Stimulated activated naive B cell treated with anti-CD40 and anti-IgM and Interleukin-4, amounts not matched to agents 10 μg/mL and 1 μg/mL and 100 μg/mL, for 72 hours (primary cell): Measurements from ENCODE around the gene TLR8.
A peak's percentile ranks its signal among the peaks of the same experiment; 100 is the strongest.

Experiments
- ATAC-seq, 2 donors: fragments of 150-1000 bp; cut with Tn5 transposase; replicated peaks; 2 replicates each; pipeline ENCODE4 v1.10.0; 2021; ENCODE audit warnings: moderate library complexity in 1 of 2
- DNase-seq: peaks from one replicate; pipeline ENCODE4 v3.0.0; 2021
- H3K27ac Mint-ChIP-seq: one replicate; pipeline ENCODE4 v1.8.0; 2022; ENCODE audit warnings: mild to moderate bottlenecking, mixed read lengths
- H3K27me3 Mint-ChIP-seq, 2 donors: one replicate each; pipeline ENCODE4 v1.8.0; 2022; ENCODE audit warnings: mixed read lengths in 2 of 2
- H3K36me3 Mint-ChIP-seq, 2 donors: one replicate each; pipeline ENCODE4 v1.8.0; 2022; ENCODE audit warnings: mixed read lengths in 2 of 2, mild to moderate bottlenecking in 1 of 2
- H3K4me1 Mint-ChIP-seq, 2 donors: one replicate each; pipeline ENCODE4 v1.8.0; 2022; ENCODE audit warnings: mixed read lengths in 2 of 2, mild to moderate bottlenecking in 1 of 2
- H3K4me3 Mint-ChIP-seq, 2 donors: one replicate each; pipeline ENCODE4 v1.8.0; 2022; ENCODE audit warnings: mild to moderate bottlenecking in 2 of 2, mixed read lengths in 2 of 2, moderate library complexity in 1 of 2
- H3K9me3 Mint-ChIP-seq, 2 donors: one replicate each; pipeline ENCODE4 v1.8.0; 2022; ENCODE audit warnings: mixed read lengths in 2 of 2, mild to moderate bottlenecking in 1 of 2

TLR8 gene

DNA sequence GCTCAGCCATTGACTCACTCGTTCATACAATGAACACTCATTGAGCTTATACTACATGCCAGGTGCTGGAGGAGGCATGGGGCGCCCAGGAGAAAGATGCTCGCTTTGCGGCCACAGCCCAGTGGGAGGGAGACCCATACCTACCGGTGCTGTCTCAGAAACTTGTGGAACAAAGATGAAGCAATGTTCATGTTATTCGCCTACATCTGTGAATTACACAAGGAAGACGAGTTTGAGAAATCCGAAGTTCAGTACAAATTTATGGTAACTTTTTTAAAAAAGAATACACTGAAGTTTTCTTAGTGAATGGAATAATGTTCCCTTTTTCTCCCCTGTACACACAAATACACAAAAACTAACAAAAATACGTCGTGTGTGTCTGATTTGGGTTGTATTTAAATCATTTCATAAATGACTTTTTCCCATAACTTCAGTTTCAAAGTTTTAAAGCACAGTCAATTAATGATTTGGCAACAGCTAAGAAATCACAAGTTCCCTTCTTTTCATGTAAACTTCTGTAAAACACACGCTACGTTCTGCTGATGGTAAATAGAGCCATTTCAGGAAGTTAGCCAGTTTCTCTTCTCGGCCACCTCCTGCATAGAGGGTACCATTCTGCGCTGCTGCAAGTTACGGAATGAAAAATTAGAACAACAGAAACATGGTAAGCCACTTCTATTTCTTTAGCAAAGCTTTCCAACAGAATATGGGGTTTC is at the start of gene TLR8:
TSS of gene TLR8 (plus strand) at position 575 of the 716 bp plus-strand sequence. CDS start at position 662, 87 bp downstream.
- Mint-ChIP-seq H3K9me3 (no peaks in the 10 kb centered on the region), H3K4me1 (peaks cover 8 to 17% of the 10 kb centered on the region in 2 donors), H3K4me3 (no peak within 1 kb of the TSS), H3K27me3 (peaks cover 0 to 19% of the 10 kb centered on the region in 2 donors), H3K27ac (no peak within 1 kb of the TSS), H3K36me3 (no peaks in the 10 kb centered on the region)
- ATAC-seq, result no peak
- DNase-seq, result no peak

DNA sequence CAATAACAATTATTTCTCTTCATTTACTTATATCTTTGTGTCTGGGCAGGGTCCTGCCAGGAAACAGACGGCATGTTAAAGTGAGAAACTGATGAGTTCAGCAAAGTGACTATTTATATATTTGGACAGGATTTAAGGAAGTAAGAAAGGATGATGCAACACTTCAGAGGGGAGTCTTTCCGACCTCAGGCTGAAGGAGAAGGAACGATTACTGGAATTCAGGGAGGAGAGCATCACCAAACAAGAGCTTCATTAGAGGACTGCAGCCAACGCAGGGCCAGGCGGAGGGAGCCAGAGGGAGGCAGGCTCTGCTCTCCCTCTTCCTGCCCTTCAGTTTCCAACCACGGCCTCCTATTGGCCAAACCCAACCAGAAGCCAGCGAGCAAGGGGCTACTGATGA is 41.1 kb upstream of the TLR8 start:
- Mint-ChIP-seq H3K27me3 (peaks cover 0 to 7% of the 10 kb centered on the region in 2 donors), H3K36me3 (peaks cover 0 to 12% of the 10 kb centered on the region in 2 donors), H3K4me1 (peaks cover 20 to 26% of the 10 kb centered on the region in 2 donors), H3K4me3 (no peak overlapping the region), H3K27ac (no peak overlapping the region), H3K9me3 (peaks cover 2 to 13% of the 10 kb centered on the region in 2 donors)
- ATAC-seq (no peak), DNase-seq (no peak)

DNA sequence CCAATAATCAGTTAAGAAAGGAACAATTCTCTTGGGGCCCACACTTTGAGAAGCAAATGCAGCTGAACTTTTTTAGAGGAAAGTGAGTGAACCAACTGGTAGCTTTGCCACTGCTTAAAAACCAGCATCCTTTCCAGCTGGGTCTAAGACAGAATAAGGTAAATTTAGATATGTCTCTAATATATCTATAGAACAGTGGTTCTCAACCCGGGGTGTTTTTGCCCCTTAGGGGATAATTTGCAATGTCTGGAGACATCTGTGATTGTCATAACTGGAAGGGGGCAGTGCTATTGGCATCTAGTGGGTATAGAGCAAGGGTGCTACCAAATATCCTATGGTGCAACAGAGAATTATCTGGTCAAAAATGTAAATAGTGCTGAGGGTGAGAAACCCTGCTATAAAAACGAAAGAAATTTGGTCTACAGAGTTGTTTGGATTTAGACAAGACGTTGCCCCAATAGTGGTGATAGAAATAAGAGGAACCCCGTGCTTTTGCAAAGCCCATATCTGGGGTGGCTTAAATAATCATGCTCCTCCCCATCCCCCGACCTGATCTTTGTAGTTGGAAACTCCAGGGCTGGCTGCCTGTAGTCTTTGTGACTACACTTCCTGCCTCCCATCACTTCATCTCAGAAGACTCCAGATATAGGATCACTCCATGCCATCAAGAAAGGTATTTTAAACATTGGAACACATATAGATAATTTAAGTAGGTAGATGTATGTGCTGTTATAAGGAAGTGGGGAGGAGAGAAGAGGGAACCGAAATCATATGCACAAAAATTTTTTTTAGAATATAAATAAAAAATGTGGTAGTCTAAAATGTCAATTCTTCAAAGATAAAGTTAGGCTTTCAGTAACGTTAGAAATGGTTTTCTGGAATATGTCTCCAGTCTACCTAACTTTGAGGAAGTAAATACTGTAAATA is 39.7 kb upstream of the TLR8 start, which contains the start of gene TLR7:
TSS of gene TLR7 (plus strand) at position 622 of the 927 bp plus-strand sequence. CDS start 507 bp downstream, outside the sequence.
- ATAC-seq (peak; percentile 52 to 68), DNase-seq (no peak)
- peaks cover 0 to 12% of the 10 kb centered on the region in 2 donors for H3K36me3 Mint-ChIP-seq
- peak within 1 kb of the TSS; percentile 93 for H3K27ac Mint-ChIP-seq
- peaks cover 2 to 8% of the 10 kb centered on the region in 2 donors for H3K9me3 Mint-ChIP-seq
- peaks cover 0 to 7% of the 10 kb centered on the region in 2 donors for H3K27me3 Mint-ChIP-seq
- peaks cover 23 to 32% of the 10 kb centered on the region in 2 donors for H3K4me1 Mint-ChIP-seq
- H3K4me3 Mint-ChIP-seq, result peak within 1 kb of the TSS; percentile 80 to 84

DNA sequence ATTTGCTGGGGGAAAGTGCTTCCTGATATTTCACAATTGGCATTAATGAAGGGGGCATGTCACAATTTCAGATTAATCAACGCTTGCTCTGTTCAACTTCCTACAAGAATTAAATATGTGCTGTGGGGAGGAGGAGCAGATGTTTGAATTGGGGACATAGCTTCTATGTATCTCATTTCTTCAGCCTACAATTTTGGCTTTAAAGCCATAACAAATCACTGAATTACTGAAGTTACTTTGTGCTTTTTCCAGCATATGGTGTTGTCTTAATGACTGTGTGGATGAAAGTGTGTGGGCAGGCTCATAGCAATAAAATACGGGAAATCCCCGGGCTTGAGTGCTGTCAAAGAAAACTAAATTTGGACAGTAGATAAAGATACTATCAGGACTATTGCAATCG is 38.7 kb upstream of the TLR8 start:
- no peak for DNase-seq
- H3K9me3 Mint-ChIP-seq, result peaks cover 2 to 11% of the 10 kb centered on the region in 2 donors
- ATAC-seq, result peak; percentile 47 to 51
- peaks cover 0 to 17% of the 10 kb centered on the region in 2 donors for H3K36me3 Mint-ChIP-seq
- peaks cover 30 to 41% of the 10 kb centered on the region in 2 donors for H3K4me1 Mint-ChIP-seq
- peak overlapping the region; percentile 76 to 84 for H3K4me3 Mint-ChIP-seq
- H3K27me3 Mint-ChIP-seq, result peaks cover 0 to 12% of the 10 kb centered on the region in 2 donors
- peak overlapping the region; percentile 93 for H3K27ac Mint-ChIP-seq

DNA sequence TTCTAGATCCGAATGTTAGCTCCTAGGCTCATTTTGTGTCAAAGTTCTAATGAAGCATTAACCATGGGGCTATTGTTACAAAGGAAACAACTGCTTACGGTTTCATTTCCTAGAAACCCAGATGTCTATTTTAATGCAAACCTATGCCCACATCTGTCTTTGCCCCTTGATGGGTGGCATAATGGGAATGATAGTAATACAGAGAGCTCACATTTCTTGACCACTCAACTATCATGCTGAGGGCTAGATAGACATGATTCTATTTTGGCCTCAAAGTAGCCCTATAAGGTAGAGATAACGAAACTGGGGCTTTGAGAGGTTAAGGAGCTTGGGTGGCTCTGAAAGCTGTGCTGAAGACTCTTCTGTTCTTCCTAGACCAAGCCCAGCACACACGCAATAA is 37.7 kb upstream of the TLR8 start:
- Mint-ChIP-seq H3K4me1 (peaks cover 35 to 47% of the 10 kb centered on the region in 2 donors), H3K9me3 (peaks cover 0 to 7% of the 10 kb centered on the region in 2 donors), H3K4me3 (peak overlapping the region; percentile 21 to 54), H3K36me3 (peaks cover 4 to 14% of the 10 kb centered on the region in 2 donors), H3K27me3 (peaks cover 0 to 12% of the 10 kb centered on the region in 2 donors), H3K27ac (peak overlapping the region; percentile 93)
- no peak for DNase-seq
- peak; percentile 60 to 63 for ATAC-seq

DNA sequence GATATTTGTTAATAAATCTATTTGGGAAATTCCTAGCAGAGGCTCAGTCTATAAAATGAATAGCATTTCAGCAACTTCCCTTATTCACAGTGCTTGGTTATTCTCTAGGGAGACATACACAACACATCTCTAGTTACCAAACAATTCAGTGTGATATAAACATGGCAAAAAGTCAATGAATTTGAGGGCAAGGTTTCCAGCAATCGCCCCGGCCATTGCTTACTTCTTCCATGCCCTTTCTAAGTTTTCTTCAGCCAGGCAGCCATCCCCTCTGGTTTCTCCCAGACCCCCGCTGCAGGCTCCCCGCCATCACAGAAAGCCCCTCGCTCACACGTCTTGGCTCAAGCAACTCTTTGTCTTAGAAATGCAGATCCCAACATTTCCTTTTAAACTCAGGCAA is 35.2 kb upstream of the TLR8 start:
- Mint-ChIP-seq H3K4me1 (peaks cover 39 to 50% of the 10 kb centered on the region in 2 donors), H3K27ac (peak overlapping the region; percentile 70), H3K4me3 (peak overlapping the region; percentile 39 to 44), H3K36me3 (peaks cover 4 to 19% of the 10 kb centered on the region in 2 donors), H3K9me3 (peaks cover 0 to 7% of the 10 kb centered on the region in 2 donors), H3K27me3 (peaks cover 0 to 14% of the 10 kb centered on the region in 2 donors)
- DNase-seq (no peak), ATAC-seq (no peak)

DNA sequence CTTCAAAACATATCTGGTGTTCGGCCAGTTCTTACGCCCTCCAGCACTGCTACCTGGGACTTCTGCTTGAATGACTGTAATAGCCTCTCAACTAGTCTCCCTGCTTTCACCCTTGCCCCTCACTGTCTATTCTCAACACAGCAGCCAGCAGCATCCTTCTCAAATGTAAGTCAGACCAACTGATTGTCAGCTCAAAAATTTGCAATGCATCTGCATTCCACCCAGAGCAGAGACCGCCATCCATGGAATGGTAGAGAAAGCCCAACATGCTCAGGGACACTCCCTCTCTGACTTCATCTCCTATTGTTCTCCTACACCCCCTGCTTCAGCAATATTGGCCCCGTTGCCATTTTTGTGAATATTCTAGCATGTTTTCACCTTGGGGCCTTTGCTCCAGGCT is 33.7 kb upstream of the TLR8 start:
- ATAC-seq, result no peak
- peaks cover 34 to 44% of the 10 kb centered on the region in 2 donors for H3K4me1 Mint-ChIP-seq
- peaks cover 0 to 14% of the 10 kb centered on the region in 2 donors for H3K27me3 Mint-ChIP-seq
- no peak overlapping the region for H3K27ac Mint-ChIP-seq
- no peak overlapping the region for H3K4me3 Mint-ChIP-seq
- no peak for DNase-seq
- H3K36me3 Mint-ChIP-seq, result peaks cover 4 to 19% of the 10 kb centered on the region in 2 donors
- peaks cover 0 to 7% of the 10 kb centered on the region in 2 donors for H3K9me3 Mint-ChIP-seq

DNA sequence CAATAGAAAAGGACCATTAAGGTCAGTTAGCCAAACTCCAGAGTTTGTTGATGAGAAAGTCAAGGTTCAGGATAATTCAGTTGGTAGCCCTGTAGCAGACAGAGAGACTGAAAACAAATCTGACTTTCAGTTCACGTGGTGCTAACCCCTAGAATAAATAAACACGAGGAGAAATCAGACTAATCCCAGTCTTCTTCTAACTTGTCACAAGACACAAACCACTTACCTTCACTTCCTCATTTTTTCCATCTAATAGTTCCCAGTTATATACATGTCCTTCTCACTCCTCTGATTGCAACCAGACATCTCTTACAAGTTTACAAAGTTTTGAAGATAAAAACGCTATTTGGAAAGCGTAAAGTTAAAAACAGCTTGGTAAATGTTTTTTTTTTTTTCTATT is 31.8 kb upstream of the TLR8 start:
- Mint-ChIP-seq H3K27ac (peak overlapping the region; percentile 48), H3K36me3 (peaks cover 4 to 10% of the 10 kb centered on the region in 2 donors), H3K4me1 (peaks cover 25 to 31% of the 10 kb centered on the region in 2 donors), H3K4me3 (peak overlapping the region; percentile 19 to 31), H3K9me3 (peaks cover 0 to 4% of the 10 kb centered on the region in 2 donors), H3K27me3 (peaks cover 0 to 10% of the 10 kb centered on the region in 2 donors)
- ATAC-seq, result peak; percentile 36 to 48
- DNase-seq, result no peak

DNA sequence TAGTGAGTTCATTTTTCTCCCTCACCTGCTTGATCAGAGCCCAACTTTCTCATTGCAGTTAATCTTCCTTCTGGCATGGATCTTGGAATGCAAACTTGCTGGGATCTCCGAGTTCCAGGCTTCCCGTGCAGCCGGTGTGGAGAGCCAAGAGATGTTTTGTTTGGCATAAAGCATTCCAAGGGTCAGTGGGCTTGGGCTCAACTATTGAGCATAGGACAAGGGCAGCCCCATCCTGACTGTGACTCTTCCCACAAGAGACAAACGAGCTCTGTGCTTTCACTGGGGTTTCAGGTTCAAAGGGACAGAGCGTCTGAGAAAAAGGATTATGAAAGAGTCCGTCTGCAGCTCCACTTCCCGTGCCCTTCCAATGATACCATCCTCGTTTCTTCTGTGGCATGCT is 29.0 kb upstream of the TLR8 start:
- ATAC-seq, result no peak
- H3K9me3 Mint-ChIP-seq, result peaks cover 0 to 4% of the 10 kb centered on the region in 2 donors
- peaks cover 0 to 10% of the 10 kb centered on the region in 2 donors for H3K27me3 Mint-ChIP-seq
- peaks cover 7 to 10% of the 10 kb centered on the region in 2 donors for H3K36me3 Mint-ChIP-seq
- peaks cover 21 to 27% of the 10 kb centered on the region in 2 donors for H3K4me1 Mint-ChIP-seq
- no peak overlapping the region for H3K4me3 Mint-ChIP-seq
- H3K27ac Mint-ChIP-seq, result no peak overlapping the region
- no peak for DNase-seq

DNA sequence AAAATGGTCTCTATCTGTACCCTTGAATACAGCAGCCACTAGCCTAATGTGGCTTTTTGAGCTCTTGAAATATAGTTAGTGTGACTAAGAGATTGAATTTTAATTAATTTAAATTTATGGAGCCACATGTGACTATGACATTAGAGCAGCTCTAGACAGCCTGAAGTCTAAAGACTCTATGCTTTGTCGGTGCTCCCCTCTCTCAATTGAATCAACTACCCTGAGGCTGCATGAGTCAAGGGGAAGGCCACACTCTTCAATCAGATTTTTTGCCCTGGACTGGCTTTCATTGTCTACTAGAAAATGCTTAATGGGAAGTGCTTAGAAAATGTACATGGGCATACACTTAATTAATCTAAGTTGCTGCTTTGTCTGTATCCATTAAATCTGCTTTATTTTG is 27.9 kb upstream of the TLR8 start:
- H3K9me3 Mint-ChIP-seq, result peaks cover 0 to 4% of the 10 kb centered on the region in 2 donors

DNA sequence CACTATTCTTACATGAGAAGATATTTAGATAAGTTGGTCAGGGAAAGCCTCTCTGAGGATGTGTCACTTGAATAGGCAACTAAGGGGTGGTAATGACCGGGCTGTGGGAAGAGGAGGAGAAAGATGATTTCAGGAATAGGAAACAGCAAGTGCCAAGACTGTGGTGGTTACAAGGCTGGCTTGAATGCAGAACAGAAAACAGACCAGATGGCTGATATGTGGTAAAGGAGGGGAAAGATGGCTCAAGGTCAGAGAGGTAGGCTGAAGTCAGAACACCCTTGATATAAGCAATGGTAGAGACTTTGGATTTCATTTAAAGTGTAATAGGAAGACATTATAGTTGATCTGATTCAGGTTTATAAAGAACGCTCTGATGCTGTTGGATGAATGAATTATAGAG is 24.5 kb upstream of the TLR8 start:
- H3K9me3 Mint-ChIP-seq, result peaks cover 0 to 4% of the 10 kb centered on the region in 2 donors
- DNase-seq, result no peak
- H3K4me3 Mint-ChIP-seq, result no peak overlapping the region
- no peak overlapping the region for H3K27ac Mint-ChIP-seq
- peaks cover 10 to 24% of the 10 kb centered on the region in 2 donors for H3K36me3 Mint-ChIP-seq
- peaks cover 5 to 21% of the 10 kb centered on the region in 2 donors for H3K4me1 Mint-ChIP-seq
- peak; percentile 75 to 81 for ATAC-seq
- peaks cover 0 to 12% of the 10 kb centered on the region in 2 donors for H3K27me3 Mint-ChIP-seq

More for the DNA sequence above, 27.9 kb upstream of the TLR8 start:
- H3K4me3 Mint-ChIP-seq, result no peak overlapping the region
- H3K27me3 Mint-ChIP-seq, result peaks cover 0 to 15% of the 10 kb centered on the region in 2 donors
- ATAC-seq (no peak), DNase-seq (no peak)
- H3K27ac Mint-ChIP-seq, result no peak overlapping the region
- peaks cover 3 to 18% of the 10 kb centered on the region in 2 donors for H3K36me3 Mint-ChIP-seq
- H3K4me1 Mint-ChIP-seq, result peaks cover 14 to 30% of the 10 kb centered on the region in 2 donors

DNA sequence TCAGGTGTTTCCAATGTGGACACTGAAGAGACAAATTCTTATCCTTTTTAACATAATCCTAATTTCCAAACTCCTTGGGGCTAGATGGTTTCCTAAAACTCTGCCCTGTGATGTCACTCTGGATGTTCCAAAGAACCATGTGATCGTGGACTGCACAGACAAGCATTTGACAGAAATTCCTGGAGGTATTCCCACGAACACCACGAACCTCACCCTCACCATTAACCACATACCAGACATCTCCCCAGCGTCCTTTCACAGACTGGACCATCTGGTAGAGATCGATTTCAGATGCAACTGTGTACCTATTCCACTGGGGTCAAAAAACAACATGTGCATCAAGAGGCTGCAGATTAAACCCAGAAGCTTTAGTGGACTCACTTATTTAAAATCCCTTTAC is 20.9 kb upstream of the TLR8 start:
- Mint-ChIP-seq H3K27ac (no peak overlapping the region), H3K36me3 (peaks cover 10 to 24% of the 10 kb centered on the region in 2 donors), H3K27me3 (peaks cover 0 to 12% of the 10 kb centered on the region in 2 donors), H3K4me1 (peaks cover 8 to 29% of the 10 kb centered on the region in 2 donors), H3K4me3 (no peak overlapping the region), H3K9me3 (peaks cover 0 to 4% of the 10 kb centered on the region in 2 donors)
- ATAC-seq (no peak), DNase-seq (no peak)

DNA sequence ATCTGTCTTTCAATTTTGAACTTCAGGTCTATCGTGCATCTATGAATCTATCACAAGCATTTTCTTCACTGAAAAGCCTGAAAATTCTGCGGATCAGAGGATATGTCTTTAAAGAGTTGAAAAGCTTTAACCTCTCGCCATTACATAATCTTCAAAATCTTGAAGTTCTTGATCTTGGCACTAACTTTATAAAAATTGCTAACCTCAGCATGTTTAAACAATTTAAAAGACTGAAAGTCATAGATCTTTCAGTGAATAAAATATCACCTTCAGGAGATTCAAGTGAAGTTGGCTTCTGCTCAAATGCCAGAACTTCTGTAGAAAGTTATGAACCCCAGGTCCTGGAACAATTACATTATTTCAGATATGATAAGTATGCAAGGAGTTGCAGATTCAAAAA is 19.9 kb upstream of the TLR8 start:
- DNase-seq, result no peak
- Mint-ChIP-seq H3K36me3 (peaks cover 10 to 24% of the 10 kb centered on the region in 2 donors), H3K9me3 (peaks cover 0 to 4% of the 10 kb centered on the region in 2 donors), H3K4me1 (peaks cover 17 to 39% of the 10 kb centered on the region in 2 donors), H3K4me3 (no peak overlapping the region), H3K27ac (no peak overlapping the region), H3K27me3 (peaks cover 0 to 12% of the 10 kb centered on the region in 2 donors)
- no peak for ATAC-seq

DNA sequence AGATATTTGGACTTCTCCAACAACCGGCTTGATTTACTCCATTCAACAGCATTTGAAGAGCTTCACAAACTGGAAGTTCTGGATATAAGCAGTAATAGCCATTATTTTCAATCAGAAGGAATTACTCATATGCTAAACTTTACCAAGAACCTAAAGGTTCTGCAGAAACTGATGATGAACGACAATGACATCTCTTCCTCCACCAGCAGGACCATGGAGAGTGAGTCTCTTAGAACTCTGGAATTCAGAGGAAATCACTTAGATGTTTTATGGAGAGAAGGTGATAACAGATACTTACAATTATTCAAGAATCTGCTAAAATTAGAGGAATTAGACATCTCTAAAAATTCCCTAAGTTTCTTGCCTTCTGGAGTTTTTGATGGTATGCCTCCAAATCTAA is 19.3 kb upstream of the TLR8 start:
- H3K9me3 Mint-ChIP-seq, result peaks cover 0 to 1% of the 10 kb centered on the region in 2 donors
- H3K36me3 Mint-ChIP-seq, result peaks cover 8 to 20% of the 10 kb centered on the region in 2 donors
- ATAC-seq, result no peak
- H3K27me3 Mint-ChIP-seq, result peaks cover 0 to 8% of the 10 kb centered on the region in 2 donors
- no peak overlapping the region for H3K27ac Mint-ChIP-seq
- DNase-seq, result no peak
- peaks cover 14 to 37% of the 10 kb centered on the region in 2 donors for H3K4me1 Mint-ChIP-seq
- H3K4me3 Mint-ChIP-seq, result no peak overlapping the region
